ENCODE results near the gene RIN1.
A peak's percentile ranks its signal among the peaks of the same experiment; 100 is the strongest.

DNA sequence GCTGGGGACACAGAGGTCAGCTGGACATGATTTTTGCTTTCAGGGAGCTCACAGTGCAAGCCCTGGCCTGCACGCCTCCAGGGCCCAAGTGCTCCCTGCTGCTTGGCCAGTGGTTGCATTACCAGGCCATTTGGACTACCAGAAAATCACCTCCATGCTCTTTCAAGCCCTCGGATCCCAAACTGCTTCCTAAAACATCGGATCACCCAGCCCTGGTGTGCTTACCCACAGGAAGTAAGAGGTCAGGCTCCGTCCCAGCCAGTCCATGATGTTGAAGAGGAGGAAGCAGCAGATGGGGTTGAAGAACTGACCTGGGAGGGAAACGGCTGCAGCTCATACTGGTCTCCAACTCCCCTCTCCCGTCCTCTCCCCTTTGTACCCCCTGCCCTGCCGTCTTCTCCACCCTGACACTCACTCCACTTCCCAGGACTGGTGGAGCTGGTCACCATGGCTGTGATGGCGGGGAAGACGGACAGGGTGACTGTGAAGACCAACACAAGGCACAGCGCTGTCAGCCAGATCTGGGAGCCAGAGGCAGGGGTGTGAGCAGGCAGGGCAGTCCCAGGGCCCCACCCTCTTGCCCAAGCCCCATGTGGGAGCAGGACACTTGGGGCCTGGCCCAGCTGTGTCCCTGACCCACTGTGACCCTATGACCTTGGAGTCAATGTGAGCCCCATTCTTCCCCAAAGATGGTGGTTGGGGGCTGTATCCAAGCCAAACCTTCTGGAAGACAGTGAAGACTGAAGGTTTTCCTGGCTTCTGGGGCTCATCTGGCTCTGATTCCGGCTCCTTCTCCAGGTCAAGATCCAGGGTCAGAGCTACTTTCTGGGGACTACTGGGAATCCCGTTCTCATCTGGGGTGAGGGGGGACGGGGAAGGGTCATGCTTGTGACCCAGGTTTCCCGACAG, 29.7 kb upstream of the RIN1 start:
- no peak for TF ChIP-seq CTCF (IDR thresholded peaks at IDR 0.05; ENCODE audit: low read depth, low read length)
- TF ChIP-seq POLR2A (IDR thresholded peaks at IDR 0.05; ENCODE audit: extremely low read depth, insufficient read length) = peak; percentile 30

Measured in NB4 (cell line).